Common myeloid progenitor, CD34-positive (primary cell): ENCODE measurements around the gene ALG1. TPM values are rescaled to one million over a fixed set of nuclear protein-coding genes. Genes with fewer than 3 reads are reported as not detected.

Experiments
- CTCF ChIA-PET: fragments of 350-600 bp; sonication (Branson Sonifier 250); formaldehyde crosslinking; loops from one replicate; lab custom pipeline; 2021; ENCODE audit warnings: antibody characterized with exemption; lab: Charles Lee
- POLR2A ChIA-PET: fragments of 350-600 bp; sonication (Branson Sonifier 250); formaldehyde crosslinking; loops from one replicate; lab custom pipeline; 2021; ENCODE audit warnings: antibody characterized with exemption; lab: Charles Lee
- DNase-seq, 3 donors: peaks; one replicate each; pipeline versions ENCODE4 v3.0.0 to v3.0.0-alpha.2; 2013
- H3K27ac ChIP-seq, 2 experiments: 1 replicate in 1 of 2; 2 replicates in 1 of 2; pipeline ENCODE4 v1.7.0; 2013; ENCODE audit warnings: inconsistent platforms in 2 of 2, low read length in 2 of 2, mild to moderate bottlenecking in 2 of 2, low read depth in 1 of 2, moderate library complexity in 1 of 2; ENCODE audit not compliant: severe bottlenecking in 2 of 2, insufficient read depth in 1 of 2, poor library complexity in 1 of 2
- H3K27me3 ChIP-seq, 5 experiments: replicated peaks in 2 of 5; 1 replicate in 3 of 5; 2 replicates in 2 of 5; pipeline versions ENCODE4 v1.6.1 to v1.7.0; 2013; ENCODE audit warnings: low read length in 4 of 5, mild to moderate bottlenecking in 2 of 5, moderate library complexity in 2 of 5, inconsistent platforms in 1 of 5; ENCODE audit not compliant: insufficient read depth in 5 of 5, control insufficient read depth in 4 of 5
- H3K36me3 ChIP-seq, 4 experiments: 1 replicate in 2 of 4; 2 replicates in 2 of 4; pipeline versions ENCODE4 v1.6.1 to v1.7.0; 2013; ENCODE audit warnings: low read length in 3 of 4, control low read depth in 1 of 4, mild to moderate bottlenecking in 1 of 4; ENCODE audit not compliant: control insufficient read depth in 4 of 4, insufficient read depth in 4 of 4
- H3K4me1 ChIP-seq, 4 experiments: 1 replicate in 3 of 4; 2 replicates in 1 of 4; pipeline versions ENCODE4 v1.6.1 to v1.7.1; 2013; ENCODE audit warnings: low read length in 3 of 4, mild to moderate bottlenecking in 3 of 4, control low read depth in 1 of 4, inconsistent platforms in 1 of 4, moderate library complexity in 1 of 4; ENCODE audit not compliant: control insufficient read depth in 4 of 4, insufficient read depth in 4 of 4; ENCODE audit errors: control extremely low read depth in 1 of 4
- H3K4me3 ChIP-seq, 7 experiments: 1 replicate in 4 of 7; 2 replicates in 3 of 7; pipeline versions ENCODE4 v1.5.1 to v1.7.0; 2013; ENCODE audit warnings: mild to moderate bottlenecking in 7 of 7, low read length in 6 of 7, moderate library complexity in 6 of 7, inconsistent platforms in 2 of 7, low read depth in 2 of 7, control low read depth in 1 of 7; ENCODE audit not compliant: insufficient read depth in 4 of 7, control insufficient read depth in 1 of 7; ENCODE audit errors: extremely low read depth in 1 of 7
- H3K9me3 ChIP-seq, 5 experiments: 1 replicate in 4 of 5; 2 replicates in 1 of 5; pipeline versions ENCODE4 v1.6.1 to v1.7.1; 2013; ENCODE audit warnings: low read length in 4 of 5, mild to moderate bottlenecking in 2 of 5, inconsistent platforms in 1 of 5, low read depth in 1 of 5, moderate library complexity in 1 of 5; ENCODE audit not compliant: control insufficient read depth in 4 of 5, insufficient read depth in 2 of 5; ENCODE audit errors: control extremely low read depth in 1 of 5
- WGBS: methylation state at CpG from one replicate; pipeline ENCODE4 v1.1.5; 2013; ENCODE audit not compliant: insufficient coverage; 5-methylcytosine and 5-hydroxymethylcytosine counted together
- polyA plus RNA-seq: library from polyadenylated mRNA; unstranded; fragments of 120-200 nt; gene quantifications from one replicate; pipeline ENCODE4 v1.2.1, GENCODE V29; 2013

The ALG1 gene
- 10.1 TPM for polyA plus RNA-seq

DNA sequence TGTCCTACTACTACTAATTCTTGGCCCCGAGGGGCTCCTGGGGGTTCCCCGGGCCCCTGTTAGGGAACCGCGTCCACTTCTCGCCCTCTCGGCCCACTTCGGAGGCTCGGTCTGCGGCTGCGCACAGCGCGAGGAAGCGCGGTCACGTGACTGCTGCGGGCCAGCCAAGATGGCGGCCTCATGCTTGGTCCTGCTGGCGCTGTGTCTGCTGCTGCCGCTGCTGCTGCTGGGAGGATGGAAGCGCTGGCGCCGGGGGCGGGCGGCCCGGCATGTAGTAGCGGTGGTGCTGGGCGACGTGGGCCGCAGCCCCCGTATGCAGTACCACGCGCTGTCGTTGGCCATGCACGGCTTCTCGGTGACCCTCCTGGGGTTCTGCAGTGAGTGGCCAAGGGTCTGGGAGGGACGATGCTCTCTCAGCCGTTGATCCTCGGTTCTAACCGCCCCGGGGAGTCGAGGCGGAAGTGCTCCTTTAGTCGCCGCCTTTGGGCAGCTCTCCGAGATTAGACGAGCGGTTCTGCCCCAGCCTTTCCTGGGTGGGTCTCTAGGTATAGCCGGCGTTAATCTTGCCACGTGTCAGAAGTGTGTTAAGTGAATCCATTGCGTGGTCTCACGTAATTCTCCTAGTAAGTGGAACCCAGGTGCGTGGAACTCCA lies at the start of gene ALG1:
ALG1 (plus strand) TSS at position 163 of the 653 bp plus-strand sequence; CDS start at position 170, 7 bp downstream.
- Histone ChIP-seq H3K27me3 (no peaks in the 10 kb centered on the region), H3K9me3 (no peaks in the 10 kb centered on the region), H3K36me3 (peaks cover 2 to 23% (median 12%) of the 10 kb centered on the region in 4 experiments), H3K27ac (peak within 1 kb of the TSS in 1 of 2 experiments; percentile 60), H3K4me1 (peaks cover 0 to 21% (median 12%) of the 10 kb centered on the region in 4 experiments), H3K4me3 (peak within 1 kb of the TSS; percentile 41 to 91 (median 77))
- ChIA-PET POLR2A (no interaction called here), CTCF (interaction anchor here (1.4 kb wide), 2 partner anchors 11 to 15 kb away, joined by 3 read pairs; no protein-coding TSS in a partner anchor)
- DNase-seq = peak; percentile 83 to 91 (median 90)
- 0% methylated on average over 46 of the region's 53 CpGs for WGBS

GRCh38 chr16:5022521-5022920 lies 49.1 kb upstream of the ALG1 start:
- CTCF ChIA-PET = interaction anchor here (1.6 kb wide), 1 partner anchor 18 kb away, joined by 3 read pairs; no protein-coding TSS in a partner anchor
- 92% methylated on average over 6 of the region's 6 CpGs for WGBS

GRCh38 chr16:5024632-5025031 lies 47.0 kb upstream of the ALG1 start:
- CTCF ChIA-PET = interaction anchor here (0.6 kb wide), 1 partner anchor 72 kb away, joined by 3 read pairs; no protein-coding TSS in a partner anchor

More at GRCh38 chr16:5022521-5022920, 49.1 kb upstream of the ALG1 start:
- no peak for DNase-seq
- Histone ChIP-seq H3K4me1 (no peaks in the 10 kb centered on the region), H3K9me3 (no peaks in the 10 kb centered on the region), H3K36me3 (peaks cover 0 to 24% (median 3%) of the 10 kb centered on the region in 4 experiments), H3K27me3 (no peaks in the 10 kb centered on the region), H3K4me3 (no peak overlapping the region), H3K27ac (no peak overlapping the region)
- POLR2A ChIA-PET = no interaction called here

GRCh38 chr16:5025171-5025632 lies 46.4 kb upstream of the ALG1 start:
- WGBS = 72% methylated on average over 11 of the region's 17 CpGs

More at GRCh38 chr16:5024632-5025031, 47.0 kb upstream of the ALG1 start:
- DNase-seq = peak in 2 of 3 donors; percentile 33 to 44
- 91% methylated on average over 4 of the region's 4 CpGs for WGBS
- POLR2A ChIA-PET = no interaction called here
- peaks cover 0 to 38% (median 10%) of the 10 kb centered on the region in 4 experiments for H3K36me3 ChIP-seq
- H3K4me1 ChIP-seq = no peaks in the 10 kb centered on the region
- H3K4me3 ChIP-seq = no peak overlapping the region
- H3K27ac ChIP-seq = no peak overlapping the region
- no peaks in the 10 kb centered on the region for H3K27me3 ChIP-seq
- no peaks in the 10 kb centered on the region for H3K9me3 ChIP-seq

DNA sequence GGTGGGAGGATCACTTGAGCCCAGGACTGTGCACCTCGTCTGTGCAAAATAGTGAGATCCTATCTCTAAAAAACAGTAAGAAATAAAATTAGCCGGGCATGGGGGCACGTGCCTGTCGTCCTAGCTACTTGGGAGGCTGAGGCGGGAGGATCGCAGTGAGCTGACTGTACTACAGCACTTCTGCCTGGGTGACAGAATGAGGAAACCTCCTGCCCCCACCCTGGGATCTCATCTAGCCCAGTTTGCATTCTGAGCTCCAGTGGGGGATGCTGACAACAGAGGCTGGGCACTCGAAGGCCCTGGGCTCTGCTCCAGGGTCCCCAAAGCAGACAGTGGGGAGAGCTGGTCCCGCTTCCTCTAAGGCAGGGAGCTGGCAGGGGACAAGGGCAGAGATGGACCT lies 45.0 kb upstream of the ALG1 start:
- DNase-seq = no peak
- no peak overlapping the region for H3K27ac ChIP-seq
- 95% methylated on average over 8 of the region's 8 CpGs for WGBS
- peaks cover 0 to 48% (median 12%) of the 10 kb centered on the region in 4 experiments for H3K36me3 ChIP-seq
- H3K4me1 ChIP-seq = no peaks in the 10 kb centered on the region
- no peaks in the 10 kb centered on the region for H3K27me3 ChIP-seq
- no peak overlapping the region for H3K4me3 ChIP-seq
- no peaks in the 10 kb centered on the region for H3K9me3 ChIP-seq
- ChIA-PET POLR2A (no interaction called here), CTCF (no interaction called here)

More at GRCh38 chr16:5025171-5025632, 46.4 kb upstream of the ALG1 start:
- DNase-seq = peak in 2 of 3 donors; percentile 17 to 19
- Histone ChIP-seq H3K27ac (no peak overlapping the region), H3K4me1 (no peaks in the 10 kb centered on the region), H3K27me3 (no peaks in the 10 kb centered on the region), H3K36me3 (peaks cover 0 to 40% (median 12%) of the 10 kb centered on the region in 4 experiments), H3K4me3 (no peak overlapping the region), H3K9me3 (no peaks in the 10 kb centered on the region)
- ChIA-PET POLR2A (no interaction called here), CTCF (no interaction called here)

GRCh38 chr16:5027086-5027485 lies 44.6 kb upstream of the ALG1 start:
- POLR2A ChIA-PET = no interaction called here
- 94% methylated on average over 5 of the region's 7 CpGs for whole genome bisulfite sequencing
- CTCF ChIA-PET = no interaction called here
- DNase-seq = no peak
- H3K9me3 ChIP-seq = no peaks in the 10 kb centered on the region
- no peaks in the 10 kb centered on the region for H3K27me3 ChIP-seq
- H3K4me1 ChIP-seq = no peaks in the 10 kb centered on the region
- H3K4me3 ChIP-seq = no peak overlapping the region
- no peak overlapping the region for H3K27ac ChIP-seq
- peaks cover 0 to 48% (median 12%) of the 10 kb centered on the region in 4 experiments for H3K36me3 ChIP-seq
